Measurements from ENCODE around the gene AHDC1.
"Not testable (repeated sequence)": the region's sequence is repeated elsewhere in the genome, so short reads cannot be mapped to it uniquely, and the experiment has no call there.

The AHDC1 gene

DNA sequence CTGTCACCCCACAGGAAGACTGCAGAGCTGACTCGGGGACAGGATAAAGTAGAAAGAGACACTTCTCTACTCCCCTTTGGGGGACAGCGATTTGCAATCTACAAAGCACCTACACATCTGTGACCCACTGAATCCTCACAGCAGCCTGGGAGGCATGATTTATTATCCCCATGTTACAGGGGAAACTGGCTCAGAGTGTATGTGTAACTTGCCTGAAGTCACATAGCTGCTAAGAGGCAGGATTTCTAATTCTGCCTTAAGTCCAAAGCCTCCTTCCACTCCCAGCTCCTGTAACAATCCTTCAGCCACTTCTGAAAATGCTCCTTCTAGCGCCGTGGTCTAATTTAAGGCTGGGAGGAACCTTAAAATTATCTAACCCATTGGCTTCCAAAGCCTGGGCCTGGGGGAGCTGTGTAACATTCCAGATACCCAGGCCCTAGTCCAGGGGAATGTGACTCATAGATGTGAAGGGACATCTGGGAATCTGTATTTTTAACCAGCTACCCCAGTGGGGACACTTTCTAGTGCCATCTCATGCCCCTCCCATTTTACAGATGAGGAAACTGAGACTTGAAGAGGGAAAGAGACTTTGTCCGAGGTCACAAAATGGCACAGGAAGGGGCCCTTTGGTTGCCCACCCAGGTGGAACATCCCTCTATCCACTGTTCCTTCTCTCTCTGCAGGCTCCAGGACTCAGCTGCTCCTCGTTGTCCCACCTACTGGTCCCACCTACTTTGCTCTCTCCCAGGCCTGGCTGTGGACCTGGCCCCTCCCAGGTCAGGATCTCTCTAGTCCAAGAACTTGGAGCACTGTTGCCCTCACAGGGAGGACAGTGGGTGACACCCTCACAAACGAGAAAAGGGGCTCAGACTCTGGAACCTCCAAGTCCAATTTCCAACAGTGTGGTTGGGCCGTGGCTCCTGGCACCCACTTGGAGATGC is 48.9 kb downstream of the AHDC1 start:
- no peaks in the 10 kb centered on the region for H3K27me3 ChIP-seq (ENCODE audit: insufficient read depth, low read length)
- no peak overlapping the region for H3K9ac ChIP-seq (ENCODE audit: low read depth, low read length)
- H3K36me3 ChIP-seq (ENCODE audit: insufficient read depth, low read depth, low read length), result peaks cover 26% of the 10 kb centered on the region; the same call in 1 of the 2 replicates
- no peaks in the 10 kb centered on the region for H3K9me3 ChIP-seq (ENCODE audit: insufficient read depth, low read depth, low read length)
- no peak overlapping the region for H3K27ac ChIP-seq (ENCODE audit: low read length)
- peaks cover 15% of the 10 kb centered on the region for H3K4me1 ChIP-seq (ENCODE audit: insufficient read depth, low read length)
- H3K4me3 ChIP-seq (ENCODE audit: low read length), result no peak overlapping the region

DNA sequence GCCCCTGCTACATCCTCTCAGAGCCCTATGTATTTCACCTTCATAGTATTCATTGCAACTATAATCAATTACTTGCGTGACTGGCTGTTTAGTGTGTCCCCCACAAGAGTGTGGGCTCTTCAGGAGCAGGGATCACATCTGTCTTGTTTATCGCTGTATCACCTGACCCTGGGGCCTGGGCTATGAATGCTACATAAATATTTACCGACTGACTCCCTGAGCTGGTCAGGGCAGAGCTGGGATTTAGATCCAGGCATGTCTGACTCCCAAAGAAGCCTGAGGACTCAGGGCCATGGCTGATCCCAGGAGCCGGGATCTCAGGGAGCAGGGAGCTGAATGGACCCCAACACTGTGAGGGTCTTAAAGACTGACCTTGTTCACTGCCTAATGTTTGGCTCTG is 49.7 kb downstream of the AHDC1 start:
- no peak overlapping the region for H3K27ac ChIP-seq (ENCODE audit: low read length)
- no peaks in the 10 kb centered on the region for H3K9me3 ChIP-seq (ENCODE audit: insufficient read depth, low read depth, low read length)
- H3K36me3 ChIP-seq (ENCODE audit: insufficient read depth, low read depth, low read length), result peaks cover 26% of the 10 kb centered on the region; the same call in 1 of the 2 replicates
- no peak overlapping the region for H3K9ac ChIP-seq (ENCODE audit: low read depth, low read length)
- H3K4me3 ChIP-seq (ENCODE audit: low read length), result no peak overlapping the region
- H3K4me1 ChIP-seq (ENCODE audit: insufficient read depth, low read length), result peaks cover 15% of the 10 kb centered on the region
- no peaks in the 10 kb centered on the region for H3K27me3 ChIP-seq (ENCODE audit: insufficient read depth, low read length)

DNA sequence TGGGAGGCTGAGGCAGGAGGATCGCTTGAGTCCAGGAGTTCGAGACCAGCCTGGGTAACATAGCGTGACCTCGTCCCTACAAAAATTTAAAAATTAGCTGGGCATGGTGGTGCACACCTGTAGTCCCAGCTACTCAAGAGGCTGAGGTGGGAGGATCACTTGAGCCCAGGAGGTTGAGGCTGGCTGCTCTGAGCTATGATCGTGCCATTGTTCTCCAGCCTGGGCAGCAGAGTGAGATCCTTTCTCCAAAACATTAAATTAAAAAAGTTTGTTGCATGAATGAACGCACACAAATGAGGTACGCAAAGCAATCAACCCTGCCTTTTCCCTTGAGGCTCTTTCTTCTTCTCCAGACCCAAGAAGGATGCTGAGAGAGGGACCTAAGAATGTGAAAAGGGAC is 50.1 kb downstream of the AHDC1 start:
- peaks cover 15% of the 10 kb centered on the region for H3K4me1 ChIP-seq (ENCODE audit: insufficient read depth, low read length)
- not testable (repeated sequence) for H3K9ac ChIP-seq (ENCODE audit: low read depth, low read length); H3K27me3 ChIP-seq (ENCODE audit: insufficient read depth, low read length); H3K27ac ChIP-seq (ENCODE audit: low read length); H3K4me3 ChIP-seq (ENCODE audit: low read length); H3K9me3 ChIP-seq (ENCODE audit: insufficient read depth, low read depth, low read length)
- H3K36me3 ChIP-seq (ENCODE audit: insufficient read depth, low read depth, low read length), result peaks cover 26% of the 10 kb centered on the region; the same call in 1 of the 2 replicates

DNA sequence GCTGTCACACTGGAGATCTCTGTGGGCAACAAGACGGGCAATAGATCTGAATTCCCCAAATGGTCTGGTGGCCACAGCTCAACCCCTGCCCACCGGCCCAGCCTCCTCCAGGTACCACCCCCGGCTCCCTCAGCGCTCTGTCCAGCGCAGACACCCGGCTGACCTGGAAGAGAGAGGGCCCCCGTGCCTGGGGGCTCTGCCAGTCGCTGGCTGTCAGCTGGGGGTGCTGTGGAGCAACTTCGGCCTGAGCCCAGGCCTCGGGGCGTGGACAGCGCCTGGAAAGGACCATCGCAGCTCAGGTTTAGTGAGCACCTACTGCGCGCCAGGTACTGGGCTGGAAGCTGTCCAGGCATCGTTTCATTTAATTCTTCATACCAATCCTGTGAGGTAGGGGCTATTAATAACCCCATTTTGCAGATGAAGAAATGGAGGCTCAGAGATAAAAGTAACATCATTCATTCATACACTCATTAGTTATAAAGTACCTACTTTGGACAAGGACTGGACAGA is 51.0 kb downstream of the AHDC1 start:
- H3K36me3 ChIP-seq (ENCODE audit: insufficient read depth, low read depth, low read length), result peaks cover 28% of the 10 kb centered on the region; the same call in 1 of the 2 replicates

DNA sequence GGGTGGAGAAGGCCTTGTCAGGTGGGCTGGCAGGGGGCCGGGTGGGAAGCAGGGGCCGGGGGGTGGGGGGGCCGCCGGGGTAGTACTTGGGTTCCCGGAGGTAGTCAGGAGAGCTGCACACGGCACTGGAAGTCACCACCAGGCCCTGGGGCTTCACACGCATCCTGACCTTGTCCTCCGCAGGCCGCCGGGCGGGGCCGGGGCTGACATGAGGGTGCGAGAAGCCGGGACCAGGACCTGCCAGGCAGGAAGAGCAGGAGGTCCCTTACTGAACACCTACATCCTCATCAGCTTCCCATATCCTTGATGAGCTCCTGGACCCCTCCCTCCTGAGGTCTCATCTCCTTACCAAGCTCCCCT is 52.0 kb downstream of the AHDC1 start:
- Histone ChIP-seq H3K9me3 (ENCODE audit: insufficient read depth, low read depth, low read length) (no peaks in the 10 kb centered on the region), H3K9ac (ENCODE audit: low read depth, low read length) (no peak overlapping the region), H3K27ac (ENCODE audit: low read length) (no peak overlapping the region), H3K4me3 (ENCODE audit: low read length) (no peak overlapping the region), H3K4me1 (ENCODE audit: insufficient read depth, low read length) (peaks cover 4% of the 10 kb centered on the region; the same call in 1 of the 2 replicates), H3K36me3 (ENCODE audit: insufficient read depth, low read depth, low read length) (peaks cover 33% of the 10 kb centered on the region), H3K27me3 (ENCODE audit: insufficient read depth, low read length) (no peaks in the 10 kb centered on the region)

More for the DNA sequence above, 51.0 kb downstream of the AHDC1 start:
- Histone ChIP-seq H3K9me3 (ENCODE audit: insufficient read depth, low read depth, low read length) (no peaks in the 10 kb centered on the region), H3K4me3 (ENCODE audit: low read length) (no peak overlapping the region), H3K27me3 (ENCODE audit: insufficient read depth, low read length) (no peaks in the 10 kb centered on the region), H3K4me1 (ENCODE audit: insufficient read depth, low read length) (peaks cover 10% of the 10 kb centered on the region), H3K27ac (ENCODE audit: low read length) (no peak overlapping the region), H3K9ac (ENCODE audit: low read depth, low read length) (no peak overlapping the region)

DNA sequence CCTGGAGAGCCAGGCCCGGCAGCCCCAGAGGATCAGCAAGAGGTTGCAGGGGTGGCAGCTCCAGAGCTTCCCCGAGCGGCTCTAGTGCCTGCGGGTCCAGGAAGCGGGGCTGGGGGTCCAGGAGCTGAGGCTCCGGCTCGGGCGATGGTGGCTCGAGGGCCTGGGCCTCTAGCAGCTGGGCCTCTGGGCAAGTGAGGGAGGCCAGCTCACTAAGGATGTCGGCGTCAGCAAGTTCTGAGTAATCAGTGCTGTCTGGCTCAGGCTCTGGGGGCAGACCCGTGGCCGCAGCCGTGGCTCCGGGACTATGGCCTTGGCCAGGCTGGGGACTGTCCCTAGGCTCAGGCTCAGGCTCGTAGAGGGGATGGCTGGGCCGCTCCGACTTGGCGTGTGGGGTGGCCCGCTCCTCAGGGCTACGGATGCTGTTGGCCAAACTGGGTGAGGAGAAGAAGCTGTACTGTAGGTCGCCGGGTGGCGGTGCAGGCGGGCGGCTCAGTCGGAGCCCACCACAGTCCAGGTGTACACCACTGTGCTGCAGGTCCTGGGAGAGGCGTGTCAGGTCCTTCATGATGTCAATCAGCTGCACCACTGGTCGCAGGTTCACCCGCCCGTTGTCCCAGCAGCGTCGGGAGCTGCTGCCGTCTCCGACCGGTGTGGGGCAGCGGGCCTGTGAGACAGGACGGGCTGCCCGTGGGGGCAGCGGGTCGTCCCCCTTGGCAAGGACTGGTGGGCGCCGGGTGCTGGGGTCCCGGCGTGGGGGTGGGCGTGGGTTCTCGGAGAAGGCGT is 52.6 kb downstream of the AHDC1 start:
- Histone ChIP-seq H3K36me3 (ENCODE audit: insufficient read depth, low read depth, low read length) (peaks cover 38% of the 10 kb centered on the region), H3K9me3 (ENCODE audit: insufficient read depth, low read depth, low read length) (no peaks in the 10 kb centered on the region), H3K4me1 (ENCODE audit: insufficient read depth, low read length) (peaks cover 2% of the 10 kb centered on the region; the same call in 1 of the 2 replicates), H3K9ac (ENCODE audit: low read depth, low read length) (no peak overlapping the region), H3K27ac (ENCODE audit: low read length) (no peak overlapping the region), H3K27me3 (ENCODE audit: insufficient read depth, low read length) (no peaks in the 10 kb centered on the region), H3K4me3 (ENCODE audit: low read length) (no peak overlapping the region)

DNA sequence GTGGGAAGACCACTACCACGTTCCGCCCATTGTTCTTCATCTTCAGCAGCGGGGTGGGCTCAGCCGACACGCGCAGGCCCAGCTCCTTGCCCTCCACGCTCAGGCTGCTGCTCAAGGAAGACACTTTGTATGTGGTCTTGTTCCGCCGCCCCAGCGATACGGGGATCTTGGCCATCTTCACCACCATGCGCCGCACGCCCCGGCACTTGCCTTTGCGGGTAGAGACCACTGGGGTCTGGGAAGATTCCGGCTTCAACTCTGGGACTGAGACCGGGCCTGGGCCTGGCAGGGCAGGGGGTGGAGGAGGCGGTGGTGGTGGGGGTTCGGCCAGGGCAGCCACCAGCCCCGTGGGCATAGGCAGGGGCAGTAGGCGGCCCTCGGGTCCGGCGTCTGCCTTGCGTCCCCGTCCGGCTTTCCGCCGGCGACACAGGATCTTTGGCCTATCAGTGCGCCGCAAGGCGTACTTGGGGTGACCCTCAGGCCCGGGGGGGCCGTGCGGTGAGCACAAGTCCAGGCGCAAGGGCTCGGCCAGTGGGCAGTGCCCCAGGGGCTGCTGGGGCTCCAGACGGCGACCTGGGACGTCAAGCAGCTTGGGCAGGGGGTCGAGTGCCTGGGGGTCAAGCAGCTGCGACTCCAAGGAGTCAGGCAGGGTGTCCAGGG is 53.3 kb downstream of the AHDC1 start:
- Histone ChIP-seq H3K4me3 (ENCODE audit: low read length) (no peak overlapping the region), H3K4me1 (ENCODE audit: insufficient read depth, low read length) (no peaks in the 10 kb centered on the region), H3K36me3 (ENCODE audit: insufficient read depth, low read depth, low read length) (peaks cover 41% of the 10 kb centered on the region), H3K9ac (ENCODE audit: low read depth, low read length) (no peak overlapping the region), H3K27me3 (ENCODE audit: insufficient read depth, low read length) (no peaks in the 10 kb centered on the region), H3K27ac (ENCODE audit: low read length) (no peak overlapping the region), H3K9me3 (ENCODE audit: insufficient read depth, low read depth, low read length) (no peaks in the 10 kb centered on the region)

DNA sequence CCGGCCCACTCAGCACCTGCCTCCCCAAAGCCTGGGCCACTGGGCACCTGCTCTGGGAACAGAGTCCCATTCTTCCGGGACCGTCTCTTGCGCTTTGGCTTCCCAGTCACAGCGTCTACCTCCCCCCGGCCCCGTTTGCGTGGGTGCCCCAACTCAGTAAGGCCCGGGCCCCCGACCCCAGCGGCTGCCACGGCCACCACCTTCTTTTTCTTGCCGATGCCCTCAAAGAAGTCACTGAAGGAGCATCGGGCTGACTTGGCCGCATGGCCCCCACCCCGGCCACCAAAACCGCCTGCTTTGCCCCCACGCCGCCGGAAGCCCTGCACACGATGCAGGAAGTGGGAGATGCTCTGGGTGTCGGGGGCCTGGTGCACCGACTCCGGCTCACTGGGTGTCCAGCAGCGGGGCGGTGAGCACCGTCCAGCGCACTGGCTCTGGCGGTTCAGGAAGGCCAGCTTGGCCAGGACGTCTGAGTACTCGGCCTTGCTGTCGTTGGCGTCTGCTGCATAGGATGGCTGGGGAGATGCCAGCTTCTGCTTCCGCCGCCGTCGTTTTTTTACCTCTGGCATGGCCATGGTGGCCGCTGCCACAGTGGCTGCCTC is 54.0 kb downstream of the AHDC1 start:
- no peak overlapping the region for H3K4me3 ChIP-seq (ENCODE audit: low read length)
- H3K36me3 ChIP-seq (ENCODE audit: insufficient read depth, low read depth, low read length), result peaks cover 46% of the 10 kb centered on the region
- H3K27me3 ChIP-seq (ENCODE audit: insufficient read depth, low read length), result no peaks in the 10 kb centered on the region
- no peak overlapping the region for H3K27ac ChIP-seq (ENCODE audit: low read length)
- no peaks in the 10 kb centered on the region for H3K4me1 ChIP-seq (ENCODE audit: insufficient read depth, low read length)
- no peak overlapping the region for H3K9ac ChIP-seq (ENCODE audit: low read depth, low read length)
- H3K9me3 ChIP-seq (ENCODE audit: insufficient read depth, low read depth, low read length), result no peaks in the 10 kb centered on the region

DNA sequence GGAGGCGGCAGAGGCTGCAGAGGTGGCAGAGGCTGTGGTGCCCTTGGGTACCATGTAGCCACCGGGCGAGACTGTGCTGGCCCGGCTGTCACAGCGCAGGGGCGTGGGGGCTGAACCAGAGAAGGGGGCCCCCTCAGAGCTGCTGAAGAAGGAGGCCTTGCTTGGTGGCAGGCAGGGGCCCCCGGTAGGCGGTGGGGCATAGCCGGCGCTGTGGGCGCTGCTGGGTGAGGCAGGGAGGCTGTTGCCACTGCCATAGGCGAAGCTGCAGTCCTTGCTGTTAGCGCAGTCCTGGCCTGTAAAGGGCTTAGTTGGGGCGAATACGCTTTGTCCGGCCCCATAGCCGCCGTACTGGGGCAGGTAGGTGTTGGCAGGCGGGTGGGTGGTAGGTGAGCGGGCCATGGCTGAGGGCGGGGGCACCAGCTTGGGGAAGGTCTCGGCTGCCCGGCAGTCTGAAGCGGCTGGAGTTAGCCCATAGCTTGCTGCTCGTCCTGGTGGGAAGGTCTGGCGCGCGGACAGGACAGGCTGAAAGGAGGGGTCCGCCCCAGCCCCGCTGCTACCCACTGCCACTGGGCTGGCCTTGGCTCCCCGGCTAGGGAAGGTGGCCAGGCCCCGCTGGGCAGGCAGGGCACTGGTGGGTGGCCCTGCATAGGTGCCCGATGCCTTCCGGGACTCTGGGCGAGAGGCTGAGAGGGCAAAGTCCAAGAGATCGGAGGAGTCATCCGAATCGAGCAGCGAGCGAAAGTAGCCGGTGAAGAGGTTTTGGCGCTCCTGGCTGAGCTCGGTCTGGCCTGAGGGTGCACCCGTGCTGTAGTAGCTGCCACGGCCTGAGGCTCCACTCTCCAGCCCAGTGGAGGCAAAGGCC is 54.9 kb downstream of the AHDC1 start:
- H3K4me1 ChIP-seq (ENCODE audit: insufficient read depth, low read length), result no peaks in the 10 kb centered on the region
- H3K27me3 ChIP-seq (ENCODE audit: insufficient read depth, low read length), result no peaks in the 10 kb centered on the region

DNA sequence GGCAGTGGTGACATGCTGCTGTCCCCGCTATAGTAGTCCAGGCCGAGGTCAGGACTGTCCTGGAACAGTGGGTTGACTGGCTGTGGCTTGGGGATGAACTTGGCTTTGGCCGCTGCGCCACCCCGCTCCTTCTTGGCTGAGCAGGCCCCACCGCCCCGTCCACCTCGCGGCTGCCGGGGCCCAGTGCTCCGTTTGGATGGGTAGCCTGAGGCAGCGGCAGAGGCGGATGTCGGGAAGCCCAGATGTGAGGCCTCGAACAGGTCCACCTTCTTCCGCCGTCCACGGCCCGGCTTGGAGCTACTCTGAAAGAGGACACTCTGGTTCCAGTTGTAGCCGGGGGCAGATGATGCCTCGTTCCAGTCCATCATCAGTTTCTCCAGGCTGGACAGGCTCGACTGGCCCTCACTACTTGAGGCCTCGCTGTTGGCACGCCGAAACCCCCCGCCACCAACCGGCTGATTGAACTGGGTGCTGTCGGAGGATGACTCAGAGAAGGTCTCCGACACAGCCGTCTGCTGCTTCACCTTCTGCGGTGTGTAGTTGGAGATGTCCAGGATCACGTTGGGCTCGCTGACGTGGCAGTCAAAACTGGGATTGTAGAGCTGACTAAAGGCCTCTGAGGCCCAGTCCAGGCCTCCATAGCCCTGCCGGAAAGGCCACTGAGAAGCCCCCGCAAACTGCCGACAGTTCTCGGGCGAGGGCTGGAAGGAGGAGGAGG is 55.6 kb downstream of the AHDC1 start:
- Histone ChIP-seq H3K9me3 (ENCODE audit: insufficient read depth, low read depth, low read length) (no peaks in the 10 kb centered on the region), H3K27ac (ENCODE audit: low read length) (no peak overlapping the region), H3K36me3 (ENCODE audit: insufficient read depth, low read depth, low read length) (peaks cover 37% of the 10 kb centered on the region), H3K4me1 (ENCODE audit: insufficient read depth, low read length) (no peaks in the 10 kb centered on the region), H3K4me3 (ENCODE audit: low read length) (no peak overlapping the region), H3K27me3 (ENCODE audit: insufficient read depth, low read length) (no peaks in the 10 kb centered on the region), H3K9ac (ENCODE audit: low read depth, low read length) (no peak overlapping the region)

More for the DNA sequence above, 54.9 kb downstream of the AHDC1 start:
- Histone ChIP-seq H3K36me3 (ENCODE audit: insufficient read depth, low read depth, low read length) (peaks cover 39% of the 10 kb centered on the region), H3K4me3 (ENCODE audit: low read length) (no peak overlapping the region), H3K9ac (ENCODE audit: low read depth, low read length) (no peak overlapping the region), H3K9me3 (ENCODE audit: insufficient read depth, low read depth, low read length) (no peaks in the 10 kb centered on the region), H3K27ac (ENCODE audit: low read length) (no peak overlapping the region)

Measured in iPS-20b (cell line).